Measurements from ENCODE around the gene PIGH.
"Not testable (repeated sequence)": the region's sequence is repeated elsewhere in the genome, so short reads cannot be mapped to it uniquely, and the experiment has no call there.

DNA sequence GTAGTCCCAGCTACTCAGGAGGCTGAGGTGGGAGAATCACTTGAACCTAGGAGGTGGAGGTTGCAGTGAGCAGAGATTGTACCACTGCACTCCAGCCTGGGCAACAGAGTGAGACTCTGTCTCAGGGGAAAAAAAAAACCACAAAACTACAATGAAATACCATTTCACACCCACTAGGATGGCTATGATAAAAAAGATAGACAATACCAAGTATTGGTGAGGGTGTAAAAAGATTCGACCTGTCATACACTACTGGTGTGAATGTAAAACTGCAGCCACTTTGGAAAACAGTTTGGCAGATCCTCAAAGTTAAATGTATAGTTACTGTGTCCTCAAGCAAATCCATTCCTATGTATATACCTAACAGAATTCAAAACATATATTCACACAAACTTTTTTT, 26.1 kb upstream of the PIGH start:
- TF ChIP-seq, protein P1, sequence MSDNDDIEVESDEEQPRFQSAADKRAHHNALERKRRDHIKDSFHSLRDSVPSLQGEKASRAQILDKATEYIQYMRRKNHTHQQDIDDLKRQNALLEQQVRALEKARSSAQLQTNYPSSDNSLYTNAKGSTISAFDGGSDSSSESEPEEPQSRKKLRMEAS (CRISPR knock-in tag; IDR thresholded peaks at IDR 0.05), result not testable (repeated sequence)
- TF ChIP-seq, protein P2, sequence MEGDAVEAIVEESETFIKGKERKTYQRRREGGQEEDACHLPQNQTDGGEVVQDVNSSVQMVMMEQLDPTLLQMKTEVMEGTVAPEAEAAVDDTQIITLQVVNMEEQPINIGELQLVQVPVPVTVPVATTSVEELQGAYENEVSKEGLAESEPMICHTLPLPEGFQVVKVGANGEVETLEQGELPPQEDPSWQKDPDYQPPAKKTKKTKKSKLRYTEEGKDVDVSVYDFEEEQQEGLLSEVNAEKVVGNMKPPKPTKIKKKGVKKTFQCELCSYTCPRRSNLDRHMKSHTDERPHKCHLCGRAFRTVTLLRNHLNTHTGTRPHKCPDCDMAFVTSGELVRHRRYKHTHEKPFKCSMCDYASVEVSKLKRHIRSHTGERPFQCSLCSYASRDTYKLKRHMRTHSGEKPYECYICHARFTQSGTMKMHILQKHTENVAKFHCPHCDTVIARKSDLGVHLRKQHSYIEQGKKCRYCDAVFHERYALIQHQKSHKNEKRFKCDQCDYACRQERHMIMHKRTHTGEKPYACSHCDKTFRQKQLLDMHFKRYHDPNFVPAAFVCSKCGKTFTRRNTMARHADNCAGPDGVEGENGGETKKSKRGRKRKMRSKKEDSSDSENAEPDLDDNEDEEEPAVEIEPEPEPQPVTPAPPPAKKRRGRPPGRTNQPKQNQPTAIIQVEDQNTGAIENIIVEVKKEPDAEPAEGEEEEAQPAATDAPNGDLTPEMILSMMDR (IDR thresholded peaks at IDR 0.05), result not testable (repeated sequence)
- TF ChIP-seq, protein P3, sequence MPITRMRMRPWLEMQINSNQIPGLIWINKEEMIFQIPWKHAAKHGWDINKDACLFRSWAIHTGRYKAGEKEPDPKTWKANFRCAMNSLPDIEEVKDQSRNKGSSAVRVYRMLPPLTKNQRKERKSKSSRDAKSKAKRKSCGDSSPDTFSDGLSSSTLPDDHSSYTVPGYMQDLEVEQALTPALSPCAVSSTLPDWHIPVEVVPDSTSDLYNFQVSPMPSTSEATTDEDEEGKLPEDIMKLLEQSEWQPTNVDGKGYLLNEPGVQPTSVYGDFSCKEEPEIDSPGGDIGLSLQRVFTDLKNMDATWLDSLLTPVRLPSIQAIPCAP (CRISPR knock-in tag; IDR thresholded peaks at IDR 0.05), result not testable (repeated sequence)
- TF ChIP-seq, protein P4, sequence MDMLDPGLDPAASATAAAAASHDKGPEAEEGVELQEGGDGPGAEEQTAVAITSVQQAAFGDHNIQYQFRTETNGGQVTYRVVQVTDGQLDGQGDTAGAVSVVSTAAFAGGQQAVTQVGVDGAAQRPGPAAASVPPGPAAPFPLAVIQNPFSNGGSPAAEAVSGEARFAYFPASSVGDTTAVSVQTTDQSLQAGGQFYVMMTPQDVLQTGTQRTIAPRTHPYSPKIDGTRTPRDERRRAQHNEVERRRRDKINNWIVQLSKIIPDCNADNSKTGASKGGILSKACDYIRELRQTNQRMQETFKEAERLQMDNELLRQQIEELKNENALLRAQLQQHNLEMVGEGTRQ (CRISPR knock-in tag; IDR thresholded peaks at IDR 0.05), result not testable (repeated sequence)
- TF ChIP-seq, protein P5, sequence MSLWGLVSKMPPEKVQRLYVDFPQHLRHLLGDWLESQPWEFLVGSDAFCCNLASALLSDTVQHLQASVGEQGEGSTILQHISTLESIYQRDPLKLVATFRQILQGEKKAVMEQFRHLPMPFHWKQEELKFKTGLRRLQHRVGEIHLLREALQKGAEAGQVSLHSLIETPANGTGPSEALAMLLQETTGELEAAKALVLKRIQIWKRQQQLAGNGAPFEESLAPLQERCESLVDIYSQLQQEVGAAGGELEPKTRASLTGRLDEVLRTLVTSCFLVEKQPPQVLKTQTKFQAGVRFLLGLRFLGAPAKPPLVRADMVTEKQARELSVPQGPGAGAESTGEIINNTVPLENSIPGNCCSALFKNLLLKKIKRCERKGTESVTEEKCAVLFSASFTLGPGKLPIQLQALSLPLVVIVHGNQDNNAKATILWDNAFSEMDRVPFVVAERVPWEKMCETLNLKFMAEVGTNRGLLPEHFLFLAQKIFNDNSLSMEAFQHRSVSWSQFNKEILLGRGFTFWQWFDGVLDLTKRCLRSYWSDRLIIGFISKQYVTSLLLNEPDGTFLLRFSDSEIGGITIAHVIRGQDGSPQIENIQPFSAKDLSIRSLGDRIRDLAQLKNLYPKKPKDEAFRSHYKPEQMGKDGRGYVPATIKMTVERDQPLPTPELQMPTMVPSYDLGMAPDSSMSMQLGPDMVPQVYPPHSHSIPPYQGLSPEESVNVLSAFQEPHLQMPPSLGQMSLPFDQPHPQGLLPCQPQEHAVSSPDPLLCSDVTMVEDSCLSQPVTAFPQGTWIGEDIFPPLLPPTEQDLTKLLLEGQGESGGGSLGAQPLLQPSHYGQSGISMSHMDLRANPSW (CRISPR knock-in tag; conservative IDR thresholded peaks at IDR 0.05; ENCODE audit: low read depth), result not testable (repeated sequence)
- not testable (repeated sequence) for TF ChIP-seq ATF1 (CRISPR knock-in tag; IDR thresholded peaks at IDR 0.05)
- TF ChIP-seq, protein P6, sequence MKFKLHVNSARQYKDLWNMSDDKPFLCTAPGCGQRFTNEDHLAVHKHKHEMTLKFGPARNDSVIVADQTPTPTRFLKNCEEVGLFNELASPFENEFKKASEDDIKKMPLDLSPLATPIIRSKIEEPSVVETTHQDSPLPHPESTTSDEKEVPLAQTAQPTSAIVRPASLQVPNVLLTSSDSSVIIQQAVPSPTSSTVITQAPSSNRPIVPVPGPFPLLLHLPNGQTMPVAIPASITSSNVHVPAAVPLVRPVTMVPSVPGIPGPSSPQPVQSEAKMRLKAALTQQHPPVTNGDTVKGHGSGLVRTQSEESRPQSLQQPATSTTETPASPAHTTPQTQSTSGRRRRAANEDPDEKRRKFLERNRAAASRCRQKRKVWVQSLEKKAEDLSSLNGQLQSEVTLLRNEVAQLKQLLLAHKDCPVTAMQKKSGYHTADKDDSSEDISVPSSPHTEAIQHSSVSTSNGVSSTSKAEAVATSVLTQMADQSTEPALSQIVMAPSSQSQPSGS (CRISPR knock-in tag; IDR thresholded peaks at IDR 0.05; ENCODE audit: borderline replicate concordance, low read depth), result not testable (repeated sequence)

Measured in WTC11 (cell line).